Stimulated activated naive CD8-positive, alpha-beta T cell treated with anti-CD3 and anti-CD28 coated beads, Interleukin-15, Interleukin-2, amounts not matched to agents 100 ng/mL and 50 ng/mL, for 24 hours (primary cell): ENCODE data around the gene SUCLG2.

Source experiments
- H3K27ac Mint-ChIP-seq: one replicate; pipeline ENCODE4 v1.8.0; 2021; ENCODE audit warnings: mild to moderate bottlenecking, mixed read lengths
- H3K27me3 Mint-ChIP-seq: one replicate; pipeline ENCODE4 v1.8.0; 2021; ENCODE audit warnings: mixed read lengths
- H3K36me3 Mint-ChIP-seq: one replicate; pipeline ENCODE4 v1.8.0; 2021; ENCODE audit warnings: low read depth, mixed read lengths
- H3K4me1 Mint-ChIP-seq: one replicate; pipeline ENCODE4 v1.8.0; 2021; ENCODE audit warnings: low read depth, mixed read lengths
- H3K4me3 Mint-ChIP-seq: one replicate; pipeline ENCODE4 v1.8.0; 2021; ENCODE audit warnings: mild to moderate bottlenecking, mixed read lengths
- H3K9me3 Mint-ChIP-seq: one replicate; pipeline ENCODE4 v1.8.0; 2021; ENCODE audit warnings: mixed read lengths

SUCLG2 gene

GRCh38 chr3:67661089-67661488 lies 6.7 kb upstream of the SUCLG2 start:
- Mint-ChIP-seq H3K27ac (no peak overlapping the region), H3K27me3 (no peaks in the 10 kb centered on the region), H3K9me3 (peaks cover 12% of the 10 kb centered on the region), H3K4me1 (peaks cover 47% of the 10 kb centered on the region), H3K4me3 (no peak overlapping the region), H3K36me3 (peaks cover 7% of the 10 kb centered on the region)

DNA sequence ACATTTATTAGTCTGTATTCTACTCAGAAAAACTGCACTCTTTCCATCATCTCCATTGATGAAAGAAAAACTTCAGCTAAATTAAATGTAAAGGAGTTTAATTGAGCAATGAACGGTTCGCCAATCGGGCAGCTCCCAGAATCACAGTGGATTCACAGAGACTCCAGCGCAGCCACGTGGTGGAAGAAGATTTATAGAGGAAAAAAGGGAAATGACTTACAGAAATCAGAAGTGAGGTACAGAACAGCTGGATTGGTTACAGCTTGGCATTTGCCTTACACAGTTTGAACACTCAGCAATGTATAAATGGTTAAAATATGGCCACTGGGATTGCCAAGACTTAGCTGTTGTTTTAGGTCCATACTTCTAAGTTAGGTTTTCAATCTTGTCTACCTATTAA lies 2.8 kb upstream of the SUCLG2 start:
- Mint-ChIP-seq H3K4me1 (peaks cover 47% of the 10 kb centered on the region), H3K4me3 (no peak overlapping the region), H3K27ac (no peak overlapping the region), H3K9me3 (peaks cover 14% of the 10 kb centered on the region), H3K36me3 (peaks cover 21% of the 10 kb centered on the region), H3K27me3 (no peaks in the 10 kb centered on the region)

- H3K9me3 Mint-ChIP-seq, result peaks cover 14% of the 10 kb centered on the region
- H3K4me3 Mint-ChIP-seq, result peak overlapping the region; percentile 86
- no peaks in the 10 kb centered on the region for H3K27me3 Mint-ChIP-seq
- H3K36me3 Mint-ChIP-seq, result peaks cover 27% of the 10 kb centered on the region
- peak overlapping the region; percentile 87 for H3K27ac Mint-ChIP-seq
- peaks cover 52% of the 10 kb centered on the region for H3K4me1 Mint-ChIP-seq
Measured at GRCh38 chr3:67656614-67657013, 2.2 kb upstream of the SUCLG2 start.

- no peaks in the 10 kb centered on the region for H3K27me3 Mint-ChIP-seq
- H3K4me1 Mint-ChIP-seq, result peaks cover 57% of the 10 kb centered on the region
- peak overlapping the region; percentile 86 for H3K4me3 Mint-ChIP-seq
- peaks cover 36% of the 10 kb centered on the region for H3K36me3 Mint-ChIP-seq
- H3K27ac Mint-ChIP-seq, result peak overlapping the region; percentile 87
- H3K9me3 Mint-ChIP-seq, result peaks cover 14% of the 10 kb centered on the region
Measured at GRCh38 chr3:67655364-67656121, 1.1 kb upstream of the SUCLG2 start.

GRCh38 chr3:67654844-67655177 lies 399 bp upstream of the SUCLG2 start:
- peaks cover 64% of the 10 kb centered on the region for H3K4me1 Mint-ChIP-seq
- H3K9me3 Mint-ChIP-seq, result peaks cover 14% of the 10 kb centered on the region
- no peaks in the 10 kb centered on the region for H3K27me3 Mint-ChIP-seq
- H3K27ac Mint-ChIP-seq, result peak overlapping the region; percentile 87
- peak overlapping the region; percentile 86 for H3K4me3 Mint-ChIP-seq
- peaks cover 37% of the 10 kb centered on the region for H3K36me3 Mint-ChIP-seq

DNA sequence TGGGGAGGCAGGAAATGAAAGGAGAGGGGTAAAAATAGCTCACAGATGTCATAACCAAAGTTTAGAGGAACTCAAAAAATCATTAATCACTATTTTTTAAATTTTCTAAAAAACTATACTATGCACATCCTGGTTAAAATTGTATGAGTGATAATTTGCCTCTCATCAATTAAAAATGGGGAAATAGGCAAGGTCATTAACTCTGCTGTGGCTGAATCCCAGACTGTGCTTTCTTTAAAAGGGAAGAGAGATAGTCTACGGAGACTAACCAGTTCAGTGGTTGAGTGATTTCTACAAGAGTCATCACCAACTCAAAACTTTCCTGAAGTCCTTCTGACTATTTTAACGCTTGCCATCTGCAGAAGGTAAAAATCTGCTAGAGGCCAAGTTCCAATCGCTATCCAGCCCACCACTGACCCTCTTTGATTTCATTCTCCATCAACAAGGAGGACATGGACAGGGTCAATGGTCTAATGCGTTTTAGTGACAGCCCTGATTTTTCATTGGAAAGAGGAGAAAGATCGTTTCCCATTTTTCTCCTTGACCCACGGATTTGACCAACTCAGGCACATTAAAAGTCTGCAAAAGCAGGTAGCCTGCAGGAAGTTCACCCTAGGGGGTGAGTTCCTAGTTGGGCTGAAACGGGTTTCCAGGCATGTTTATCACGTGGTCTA lies 850 bp downstream of the SUCLG2 start:
- peaks cover 14% of the 10 kb centered on the region for H3K9me3 Mint-ChIP-seq
- H3K27ac Mint-ChIP-seq, result peak overlapping the region; percentile 89
- H3K36me3 Mint-ChIP-seq, result peaks cover 46% of the 10 kb centered on the region
- peak overlapping the region; percentile 86 for H3K4me3 Mint-ChIP-seq
- no peaks in the 10 kb centered on the region for H3K27me3 Mint-ChIP-seq
- H3K4me1 Mint-ChIP-seq, result peaks cover 74% of the 10 kb centered on the region

DNA sequence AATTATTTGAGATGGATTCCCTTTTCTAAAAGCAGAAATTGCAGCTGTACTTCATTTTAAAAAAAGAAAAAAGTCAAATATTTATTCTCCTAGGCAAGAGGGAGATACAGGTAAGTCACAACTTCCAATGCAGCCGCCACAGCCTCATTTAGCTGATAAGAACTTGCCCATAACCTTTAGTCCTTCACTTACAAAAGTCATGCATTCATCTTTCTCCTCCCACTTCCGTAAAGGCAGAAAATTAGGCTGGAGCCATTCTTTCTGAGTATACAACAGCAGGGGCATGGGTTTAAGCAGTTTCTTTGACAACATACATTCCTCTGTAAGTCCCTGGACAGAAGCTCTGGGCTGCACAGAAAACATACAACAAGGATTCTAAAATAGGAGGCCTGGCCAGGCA lies 4.3 kb downstream of the SUCLG2 start:
- Mint-ChIP-seq H3K27ac (no peak overlapping the region), H3K36me3 (peaks cover 65% of the 10 kb centered on the region), H3K4me1 (peaks cover 79% of the 10 kb centered on the region), H3K9me3 (no peaks in the 10 kb centered on the region), H3K4me3 (no peak overlapping the region), H3K27me3 (no peaks in the 10 kb centered on the region)

GRCh38 chr3:67649681-67650080 lies 4.7 kb downstream of the SUCLG2 start:
- Mint-ChIP-seq H3K36me3 (peaks cover 69% of the 10 kb centered on the region), H3K27ac (no peak overlapping the region), H3K4me1 (peaks cover 79% of the 10 kb centered on the region), H3K27me3 (no peaks in the 10 kb centered on the region), H3K4me3 (no peak overlapping the region), H3K9me3 (no peaks in the 10 kb centered on the region)

DNA sequence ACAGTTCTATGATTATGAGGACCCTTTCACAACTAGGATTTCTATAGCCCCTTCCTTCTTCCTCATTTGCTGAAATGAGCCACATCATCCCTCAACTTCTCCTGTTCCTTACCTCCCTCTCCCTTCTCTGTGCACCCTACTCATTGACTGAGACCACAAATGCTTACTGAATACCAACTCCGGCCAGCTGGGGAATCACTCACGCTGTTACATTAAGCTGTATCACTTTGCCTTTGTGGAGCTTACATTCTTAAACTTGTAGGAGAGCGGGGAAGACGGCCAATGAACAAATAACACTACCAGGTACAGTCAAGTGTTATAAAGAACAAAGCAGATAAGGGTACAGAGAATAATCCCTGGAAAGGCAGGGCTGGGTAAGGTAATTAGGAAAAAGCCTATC lies 5.7 kb downstream of the SUCLG2 start:
- H3K27me3 Mint-ChIP-seq, result no peaks in the 10 kb centered on the region
- no peak overlapping the region for H3K4me3 Mint-ChIP-seq
- peaks cover 78% of the 10 kb centered on the region for H3K36me3 Mint-ChIP-seq
- no peaks in the 10 kb centered on the region for H3K9me3 Mint-ChIP-seq
- peaks cover 83% of the 10 kb centered on the region for H3K4me1 Mint-ChIP-seq
- H3K27ac Mint-ChIP-seq, result no peak overlapping the region

GRCh38 chr3:67648229-67648628 lies 6.2 kb downstream of the SUCLG2 start:
- peaks cover 78% of the 10 kb centered on the region for H3K4me1 Mint-ChIP-seq
- H3K27me3 Mint-ChIP-seq, result no peaks in the 10 kb centered on the region

GRCh38 chr3:67647390-67647878 lies 7.0 kb downstream of the SUCLG2 start:
- Mint-ChIP-seq H3K4me3 (no peak overlapping the region), H3K4me1 (peaks cover 72% of the 10 kb centered on the region), H3K36me3 (peaks cover 82% of the 10 kb centered on the region), H3K9me3 (no peaks in the 10 kb centered on the region), H3K27ac (no peak overlapping the region), H3K27me3 (no peaks in the 10 kb centered on the region)

More at GRCh38 chr3:67648229-67648628, 6.2 kb downstream of the SUCLG2 start:
- no peak overlapping the region for H3K27ac Mint-ChIP-seq
- peaks cover 83% of the 10 kb centered on the region for H3K36me3 Mint-ChIP-seq
- H3K4me3 Mint-ChIP-seq, result no peak overlapping the region
- no peaks in the 10 kb centered on the region for H3K9me3 Mint-ChIP-seq

DNA sequence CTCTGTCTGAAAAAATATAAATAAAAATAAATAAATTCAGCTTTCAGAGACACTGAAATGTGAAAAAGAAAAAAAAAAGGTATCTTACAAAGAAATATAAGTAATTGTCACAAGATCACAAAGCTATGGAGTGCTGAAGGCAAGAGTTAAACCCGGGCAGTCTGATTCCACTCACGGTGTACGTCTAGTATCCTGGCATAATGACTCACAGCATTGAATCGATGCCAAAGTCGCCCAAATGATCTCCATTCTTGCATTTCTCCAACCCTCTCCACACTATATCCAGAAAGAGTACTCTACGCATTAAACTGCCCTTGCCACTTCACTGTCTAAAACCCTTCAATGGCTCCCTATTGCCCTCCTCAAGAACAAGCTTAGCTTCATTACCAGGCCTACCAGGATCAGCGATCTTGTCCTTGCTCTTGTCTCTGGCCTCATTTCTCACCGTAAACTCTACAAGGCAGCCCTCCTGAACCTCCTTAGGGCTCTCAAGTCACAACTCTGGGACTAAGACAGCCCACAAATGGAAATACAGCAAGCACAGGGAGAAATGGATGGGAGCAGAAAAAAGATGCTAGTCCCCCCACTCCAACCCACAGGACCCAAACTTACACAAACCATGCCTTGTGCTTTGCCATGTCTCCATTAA lies 7.7 kb downstream of the SUCLG2 start:
- Mint-ChIP-seq H3K4me1 (peaks cover 72% of the 10 kb centered on the region), H3K27me3 (no peaks in the 10 kb centered on the region), H3K4me3 (no peak overlapping the region), H3K36me3 (peaks cover 82% of the 10 kb centered on the region), H3K9me3 (no peaks in the 10 kb centered on the region), H3K27ac (no peak overlapping the region)

DNA sequence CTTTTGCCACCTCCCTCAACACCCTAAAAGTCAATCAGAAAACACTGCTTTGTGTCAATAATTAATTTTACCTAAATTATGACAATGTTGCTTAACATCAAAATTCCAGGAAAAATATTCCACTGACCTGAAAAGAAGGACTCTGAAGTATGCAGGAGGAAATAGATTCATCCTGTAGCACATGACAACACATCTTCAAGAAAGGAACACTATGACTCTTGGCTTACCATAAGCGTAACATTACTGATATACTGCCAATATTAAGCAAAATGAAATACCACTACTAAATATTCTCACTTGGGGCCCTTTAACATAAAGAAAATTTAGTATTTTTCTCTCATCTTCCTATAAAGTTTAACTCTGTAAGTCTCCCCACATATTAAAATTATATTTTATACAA lies 9.6 kb downstream of the SUCLG2 start:
- Mint-ChIP-seq H3K4me1 (peaks cover 71% of the 10 kb centered on the region), H3K27ac (no peak overlapping the region), H3K36me3 (peaks cover 85% of the 10 kb centered on the region)

DNA sequence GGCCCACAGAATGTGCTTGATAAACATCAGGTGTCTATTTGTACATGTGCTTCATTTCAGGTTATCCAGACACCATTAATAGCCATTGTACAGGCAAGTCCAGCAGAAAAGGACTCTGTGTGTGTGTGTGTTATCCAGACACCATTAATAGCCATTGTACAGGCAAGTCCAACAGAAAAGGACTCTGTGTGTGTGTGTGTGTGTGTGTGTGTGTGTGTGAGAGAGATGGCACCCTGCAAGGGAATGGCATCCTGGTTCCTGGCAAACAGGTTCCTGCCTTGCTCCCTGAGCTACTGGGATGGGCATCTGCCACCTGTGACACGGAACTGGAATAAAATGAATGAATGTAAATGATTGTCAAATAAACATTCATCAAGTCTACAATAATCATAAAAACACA lies 11.7 kb downstream of the SUCLG2 start:
- Mint-ChIP-seq H3K36me3 (peaks cover 87% of the 10 kb centered on the region), H3K27me3 (no peaks in the 10 kb centered on the region), H3K4me1 (peaks cover 75% of the 10 kb centered on the region), H3K4me3 (no peak overlapping the region), H3K27ac (no peak overlapping the region), H3K9me3 (no peaks in the 10 kb centered on the region)

More for the DNA sequence above, 9.6 kb downstream of the SUCLG2 start:
- Mint-ChIP-seq H3K27me3 (no peaks in the 10 kb centered on the region), H3K9me3 (no peaks in the 10 kb centered on the region), H3K4me3 (no peak overlapping the region)

- Mint-ChIP-seq H3K4me1 (peaks cover 76% of the 10 kb centered on the region), H3K27ac (no peak overlapping the region), H3K9me3 (no peaks in the 10 kb centered on the region), H3K36me3 (peaks cover 87% of the 10 kb centered on the region), H3K4me3 (no peak overlapping the region), H3K27me3 (no peaks in the 10 kb centered on the region)
Measured at GRCh38 chr3:67642190-67642589, 12.2 kb downstream of the SUCLG2 start.
